Measurements from ENCODE around the gene CPEB1.

Gene CPEB1

GRCh38 chr15:82595203-82595602 lies 52.0 kb downstream of the CPEB1 start:
- no peak for DNase-seq (ENCODE audit: low spot score)

DNA sequence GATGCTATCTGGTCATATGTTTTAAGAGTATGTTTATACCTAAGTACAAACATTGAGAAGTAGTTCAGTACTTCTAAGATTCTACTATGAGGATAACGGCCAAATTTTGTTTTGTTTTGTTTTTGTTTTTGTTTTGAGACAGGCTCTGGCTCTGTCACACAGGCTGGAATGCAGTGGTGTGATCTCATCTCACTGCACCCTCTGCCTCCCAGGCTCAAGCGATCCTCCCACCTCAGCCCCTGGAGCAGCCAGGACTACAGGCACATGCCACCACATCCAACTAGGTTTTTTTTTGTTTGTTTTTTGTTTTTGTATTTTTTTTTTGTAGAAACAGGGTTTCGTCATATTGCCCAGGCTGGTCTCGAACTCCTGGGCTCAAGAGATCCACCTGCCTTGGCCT lies 59.4 kb downstream of the CPEB1 start:
- DNase-seq (ENCODE audit: low spot score), result no peak

GRCh38 chr15:82585072-82585471 lies 62.1 kb downstream of the CPEB1 start:
- DNase-seq (ENCODE audit: low spot score), result peak; percentile 60

- DNase-seq (ENCODE audit: low spot score), result no peak
Observed at GRCh38 chr15:82580713-82581112, 66.5 kb downstream of the CPEB1 start.

DNA sequence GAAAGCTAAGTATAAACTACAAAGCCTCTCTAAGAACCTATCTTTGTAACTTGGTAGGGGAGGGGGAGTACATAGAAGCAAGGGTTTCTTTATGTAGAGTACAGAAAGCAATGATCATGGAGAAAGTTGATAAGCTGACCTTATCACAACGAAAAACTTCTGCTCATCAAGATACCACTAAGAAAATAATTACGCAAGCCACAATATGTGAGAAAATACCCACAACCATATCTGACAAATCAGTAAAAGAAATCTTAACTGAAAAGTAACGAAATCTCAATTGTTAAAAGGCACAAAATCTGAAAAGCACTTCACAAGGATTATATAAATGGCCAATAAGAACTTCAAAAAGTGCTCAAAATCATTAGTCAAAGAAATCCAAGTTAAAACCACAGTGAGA lies 71.8 kb downstream of the CPEB1 start:
- DNase-seq (ENCODE audit: low spot score), result no peak

GRCh38 chr15:82572986-82573385 lies 74.2 kb downstream of the CPEB1 start:
- DNase-seq (ENCODE audit: low spot score), result no peak

GRCh38 chr15:82572311-82572710 lies 74.9 kb downstream of the CPEB1 start:
- peak; percentile 30 for DNase-seq (ENCODE audit: low spot score)

- peak; percentile 92 for DNase-seq (ENCODE audit: low spot score)
Observed at GRCh38 chr15:82571722-82572222, 75.4 kb downstream of the CPEB1 start.

DNA sequence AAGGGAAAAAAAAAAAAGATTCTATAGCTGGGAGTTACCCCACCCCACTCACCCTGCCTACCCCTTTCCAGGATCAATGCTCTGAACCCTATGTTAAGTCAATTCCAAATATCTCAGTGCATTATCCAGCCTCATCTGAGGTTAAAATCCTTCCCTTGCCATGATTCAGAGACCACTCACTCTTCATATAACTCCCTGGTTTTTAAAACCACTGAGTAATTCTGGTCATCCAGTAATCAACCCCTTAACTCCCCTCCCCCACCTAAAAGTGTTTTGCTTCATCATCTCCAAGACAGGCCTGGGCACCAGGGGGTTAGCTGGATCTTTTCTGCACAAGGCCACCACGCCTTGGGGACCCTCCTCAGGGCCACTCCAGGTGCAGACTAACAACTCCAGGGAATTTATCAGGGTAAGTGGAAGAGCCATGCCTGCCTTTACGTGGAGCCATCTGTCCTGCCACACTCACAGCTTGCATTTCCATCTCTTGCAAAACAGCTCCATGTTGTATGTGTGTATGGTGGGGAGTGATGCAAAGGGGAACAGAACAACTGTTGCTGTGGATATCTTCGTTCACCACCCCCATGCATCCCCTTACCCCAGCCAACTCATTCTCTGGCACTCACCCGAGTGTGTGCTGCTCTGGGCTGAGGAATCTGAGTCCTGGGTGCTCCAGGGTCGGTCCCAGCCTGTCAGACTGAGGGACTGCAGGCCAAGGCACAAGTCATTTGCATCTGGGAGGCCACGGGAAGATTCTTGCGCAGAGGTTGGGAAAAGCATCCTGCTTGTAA lies 76.2 kb downstream of the CPEB1 start:
- DNase-seq (ENCODE audit: low spot score), result peak; percentile 22

DNA sequence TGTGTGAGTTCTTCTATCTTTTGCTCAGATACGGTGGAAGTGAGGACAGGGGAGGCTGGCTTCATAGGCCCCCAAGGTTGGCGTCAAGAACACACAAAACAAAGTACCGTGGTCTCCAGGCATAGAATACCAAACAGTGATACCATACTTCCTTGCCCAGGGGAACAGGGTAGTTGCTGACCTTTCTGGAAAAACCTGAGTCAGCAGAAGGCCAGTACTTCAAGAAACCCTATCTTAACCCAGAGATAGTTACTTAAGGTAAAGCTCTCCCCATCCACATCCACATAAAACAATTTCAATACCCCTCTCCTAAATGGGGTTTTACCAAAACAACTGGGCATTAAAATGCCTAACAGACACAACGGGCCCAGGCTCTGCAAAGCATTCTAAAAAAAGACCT lies 77.3 kb downstream of the CPEB1 start:
- no peak for DNase-seq (ENCODE audit: low spot score)

- no peak for DNase-seq (ENCODE audit: low spot score)
Observed at GRCh38 chr15:82568986-82569385, 78.2 kb downstream of the CPEB1 start.

DNA sequence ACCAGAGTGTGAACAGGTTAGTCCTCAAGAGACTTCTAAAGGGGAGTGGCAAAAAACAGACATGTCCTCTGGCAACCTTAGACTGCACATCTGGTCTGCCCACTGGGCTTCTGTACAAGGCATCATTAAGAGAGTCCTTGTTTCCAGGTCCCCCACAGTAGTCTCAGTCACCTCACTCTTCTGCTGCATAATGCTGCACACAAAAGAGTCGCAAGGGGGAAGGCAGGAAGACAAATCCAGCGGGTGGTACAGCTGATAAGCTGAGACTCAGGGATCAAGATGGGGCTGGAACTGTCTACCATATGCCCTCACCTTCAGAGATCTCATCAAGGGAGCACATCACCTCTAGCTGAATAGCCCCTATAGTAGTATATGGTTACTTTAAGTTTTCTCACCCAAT lies 79.5 kb downstream of the CPEB1 start:
- no peak for DNase-seq (ENCODE audit: low spot score)

DNA sequence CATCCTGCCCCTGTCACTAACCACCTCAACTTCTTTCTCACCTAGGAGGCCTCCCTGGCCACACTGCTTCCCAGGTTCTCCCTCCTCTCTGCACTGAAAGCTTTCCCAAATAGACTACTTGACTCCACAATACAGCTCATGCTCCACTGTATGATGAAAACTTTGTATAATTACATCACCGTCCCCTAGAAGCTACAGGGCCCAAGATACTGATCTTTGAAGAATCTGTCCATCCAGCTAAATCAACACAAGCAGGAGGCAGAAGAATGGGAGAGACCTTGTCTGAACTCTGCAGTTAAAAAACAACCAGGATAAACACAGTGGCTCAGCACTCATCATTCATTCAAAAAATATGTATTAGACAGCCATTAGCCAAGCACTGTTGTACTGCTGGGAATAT lies 80.5 kb downstream of the CPEB1 start:
- DNase-seq (ENCODE audit: low spot score), result peak; percentile 23

GRCh38 chr15:82558502-82558901 lies 88.7 kb downstream of the CPEB1 start:
- DNase-seq (ENCODE audit: low spot score), result no peak

- DNase-seq (ENCODE audit: low spot score), result no peak
Observed at GRCh38 chr15:82556315-82557035, 90.7 kb downstream of the CPEB1 start.

DNA sequence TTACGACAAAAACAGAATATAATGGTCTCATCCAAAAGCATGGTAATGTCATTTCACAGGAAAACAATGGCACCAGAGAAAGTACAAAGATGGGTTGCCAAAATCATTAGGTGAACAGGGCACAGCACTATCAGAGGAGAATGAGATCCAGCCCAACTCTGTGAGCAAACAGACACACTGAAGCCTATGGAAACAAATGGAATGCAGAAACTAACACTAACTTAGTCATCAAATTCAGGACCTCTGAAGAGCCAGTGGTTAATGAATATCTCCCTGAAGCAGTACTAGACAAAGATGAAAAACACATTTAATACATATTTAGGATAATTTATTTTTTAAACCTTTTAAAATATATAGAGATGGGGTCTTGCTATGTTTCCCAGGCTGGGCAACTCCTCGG lies 92.3 kb downstream of the CPEB1 start:
- DNase-seq (ENCODE audit: low spot score), result no peak

GRCh38 chr15:82554351-82554750 lies 92.8 kb downstream of the CPEB1 start:
- DNase-seq (ENCODE audit: low spot score), result peak; percentile 60

GRCh38 chr15:82553846-82554245 lies 93.3 kb downstream of the CPEB1 start:
- no peak for DNase-seq (ENCODE audit: low spot score)

DNA sequence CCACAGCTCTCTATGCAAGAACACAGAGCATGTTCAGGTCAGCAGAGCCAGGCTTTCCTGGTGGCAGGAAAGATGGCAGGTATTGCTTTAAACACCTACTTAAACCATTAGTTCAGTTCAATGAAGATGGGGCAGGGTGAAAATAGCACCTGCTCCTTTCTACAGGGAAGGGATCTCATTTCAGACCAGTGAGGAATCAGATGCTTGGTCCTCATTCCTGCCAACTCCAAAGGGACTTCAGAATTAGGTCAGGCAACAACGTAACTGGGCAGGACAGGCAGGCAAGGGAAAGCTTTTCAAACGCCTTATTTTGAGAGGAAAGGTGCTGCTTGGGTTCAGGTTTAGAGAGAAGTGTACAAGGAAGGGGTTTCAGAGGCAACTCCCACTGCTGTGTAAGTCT lies 94.3 kb downstream of the CPEB1 start:
- no peak for DNase-seq (ENCODE audit: low spot score)

GRCh38 chr15:82551646-82552247 lies 95.4 kb downstream of the CPEB1 start:
- DNase-seq (ENCODE audit: low spot score), result no peak

DNA sequence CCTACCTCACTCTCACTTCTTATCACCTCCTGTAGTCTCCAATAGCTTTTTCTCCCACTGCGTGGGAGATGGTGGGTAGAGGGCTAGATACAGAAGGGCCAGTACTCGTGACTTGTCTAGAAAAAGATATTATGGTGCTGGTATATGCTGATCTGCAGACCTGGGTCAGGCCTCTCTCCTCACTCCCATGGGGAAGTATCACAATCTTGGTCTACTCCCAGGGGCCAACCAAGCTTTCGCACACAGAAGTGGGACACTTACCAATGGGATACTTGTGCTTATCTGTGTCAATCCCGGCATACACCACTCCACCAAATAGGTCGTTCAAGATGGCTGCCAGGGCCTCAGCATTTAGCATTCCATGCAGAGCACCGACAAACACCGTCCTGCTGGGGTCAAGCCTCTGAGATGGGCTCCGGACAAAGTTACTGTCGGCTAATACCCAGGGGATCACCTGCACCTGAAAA lies 97.9 kb downstream of the CPEB1 start:
- no peak for DNase-seq (ENCODE audit: low spot score)

DNA sequence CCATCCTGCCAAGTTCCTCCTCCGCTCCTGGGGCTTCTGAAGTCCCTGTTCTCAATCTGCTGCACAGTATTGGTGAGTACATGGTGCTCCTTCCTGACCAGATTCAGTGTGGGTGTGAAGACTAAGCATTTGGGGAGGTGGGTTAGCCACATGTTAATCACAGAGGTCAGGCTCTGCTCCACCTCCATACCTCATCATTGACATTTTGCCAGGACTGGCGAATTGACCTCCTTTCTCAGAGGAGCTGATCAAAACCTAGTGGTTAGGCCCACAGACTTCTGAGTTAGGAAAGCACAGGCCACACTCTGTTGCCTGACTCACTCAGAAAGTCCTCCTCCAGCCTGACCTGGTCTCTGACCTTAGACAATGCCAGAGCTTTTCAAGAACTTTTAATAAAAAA lies 98.5 kb downstream of the CPEB1 start:
- no peak for DNase-seq (ENCODE audit: low spot score)

DNA sequence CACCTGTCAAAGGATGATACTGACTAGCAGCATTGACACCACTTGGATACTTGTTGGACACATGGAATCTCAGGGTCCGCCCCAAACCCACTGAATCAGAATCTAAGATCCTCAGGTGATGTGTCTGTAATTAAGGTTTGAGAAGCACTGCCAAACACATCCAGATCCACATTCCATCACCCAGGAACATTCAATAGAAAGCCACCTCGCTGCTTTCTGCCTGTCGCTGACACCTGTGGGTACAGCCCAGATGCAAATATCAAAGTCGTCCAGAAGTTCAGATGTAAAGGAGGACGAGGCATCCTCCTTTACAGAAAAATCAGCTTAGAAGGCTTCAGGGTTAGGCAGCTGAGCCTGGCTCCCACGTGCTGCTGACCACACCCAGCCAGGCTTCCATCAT lies 101.7 kb downstream of the CPEB1 start:
- no peak for DNase-seq (ENCODE audit: low spot score)

Data from GM03348 (cell line).